IPS-15b (cell line): ENCODE measurements around the gene CACYBP.

Source experiments
- H3K27me3 ChIP-seq: one replicate; pipeline ENCODE4 v1.6.1; 2013; ENCODE audit warnings: low read length; ENCODE audit not compliant: control insufficient read depth, insufficient read depth
- H3K36me3 ChIP-seq: one replicate; pipeline ENCODE4 v1.6.1; 2013; ENCODE audit warnings: low read length; ENCODE audit not compliant: control insufficient read depth, insufficient read depth
- H3K4me1 ChIP-seq: one replicate; pipeline ENCODE4 v1.6.1; 2013; ENCODE audit warnings: mild to moderate bottlenecking, low read length; ENCODE audit not compliant: control insufficient read depth, insufficient read depth
- H3K4me3 ChIP-seq: one replicate; pipeline ENCODE4 v1.5.1; 2013; ENCODE audit warnings: low read depth, low read length
- H3K9ac ChIP-seq: one replicate; pipeline ENCODE4 v1.6.1; 2013; ENCODE audit warnings: low read depth, mild to moderate bottlenecking, low read length
- H3K9me3 ChIP-seq: one replicate; pipeline ENCODE4 v1.6.1; 2013; ENCODE audit warnings: mild to moderate bottlenecking, low read length; ENCODE audit not compliant: control insufficient read depth, insufficient read depth

Gene CACYBP

GRCh38 chr1:175045097-175045496 is 45.4 kb downstream of the CACYBP start:
- H3K9ac ChIP-seq, result no peak overlapping the region
- H3K4me3 ChIP-seq, result no peak overlapping the region
- no peaks in the 10 kb centered on the region for H3K36me3 ChIP-seq
- H3K4me1 ChIP-seq, result no peaks in the 10 kb centered on the region
- H3K9me3 ChIP-seq, result no peaks in the 10 kb centered on the region
- no peaks in the 10 kb centered on the region for H3K27me3 ChIP-seq

GRCh38 chr1:175045519-175045918 is 45.8 kb downstream of the CACYBP start:
- no peaks in the 10 kb centered on the region for H3K27me3 ChIP-seq
- no peaks in the 10 kb centered on the region for H3K4me1 ChIP-seq
- no peak overlapping the region for H3K9ac ChIP-seq
- H3K9me3 ChIP-seq, result no peaks in the 10 kb centered on the region
- no peaks in the 10 kb centered on the region for H3K36me3 ChIP-seq
- no peak overlapping the region for H3K4me3 ChIP-seq

GRCh38 chr1:175050992-175051391 is 51.2 kb downstream of the CACYBP start:
- no peaks in the 10 kb centered on the region for H3K27me3 ChIP-seq
- H3K4me3 ChIP-seq, result no peak overlapping the region

GRCh38 chr1:175054736-175055135 is 55.0 kb downstream of the CACYBP start:
- H3K9ac ChIP-seq, result no peak overlapping the region
- no peaks in the 10 kb centered on the region for H3K36me3 ChIP-seq
- no peaks in the 10 kb centered on the region for H3K27me3 ChIP-seq
- H3K9me3 ChIP-seq, result no peaks in the 10 kb centered on the region
- H3K4me1 ChIP-seq, result no peaks in the 10 kb centered on the region
- no peak overlapping the region for H3K4me3 ChIP-seq

More at GRCh38 chr1:175050992-175051391, 51.2 kb downstream of the CACYBP start:
- H3K4me1 ChIP-seq, result no peaks in the 10 kb centered on the region
- H3K36me3 ChIP-seq, result no peaks in the 10 kb centered on the region
- H3K9ac ChIP-seq, result no peak overlapping the region
- H3K9me3 ChIP-seq, result no peaks in the 10 kb centered on the region
